Ishikawa (cell line): ENCODE data around the gene ADGRB2.

Experiments
- CEBPB ChIP-seq: IDR thresholded peaks from 2 replicates; pipeline ENCODE4 v1.6.1; 2012
- EGR1 ChIP-seq: IDR thresholded peaks from 2 replicates; pipeline ENCODE4 v1.6.1; 2012
- EP300 ChIP-seq: IDR thresholded peaks from 2 replicates; pipeline ENCODE4 v1.6.1; 2012; ENCODE audit warnings: borderline replicate concordance
- FOXM1 ChIP-seq: IDR thresholded peaks from 2 replicates; pipeline ENCODE4 v1.6.1; 2012; ENCODE audit warnings: low read depth, borderline replicate concordance
- RAD21 ChIP-seq: IDR thresholded peaks from 2 replicates; pipeline ENCODE4 v1.6.1; 2012; ENCODE audit warnings: low read depth
- REST ChIP-seq: IDR thresholded peaks from 2 replicates; pipeline ENCODE4 v1.6.1; 2012; ENCODE audit warnings: low read depth, mild to moderate bottlenecking
- TAF1 ChIP-seq: IDR thresholded peaks from 2 replicates; pipeline ENCODE4 v1.6.1; 2012; ENCODE audit warnings: low read depth, mild to moderate bottlenecking
- TCF12 ChIP-seq: IDR thresholded peaks from 2 replicates; pipeline ENCODE4 v1.6.1; 2012; ENCODE audit warnings: low read depth
- TEAD4 ChIP-seq: IDR thresholded peaks from 2 replicates; pipeline ENCODE4 v1.6.1; 2012
- ZBTB7A ChIP-seq: IDR thresholded peaks from 2 replicates; pipeline ENCODE4 v1.6.1; 2012; ENCODE audit warnings: low read depth
- TF ChIP-seq, protein P1 (sequence below): IDR thresholded peaks from 2 replicates; pipeline ENCODE4 v1.6.1; 2012

DNA sequence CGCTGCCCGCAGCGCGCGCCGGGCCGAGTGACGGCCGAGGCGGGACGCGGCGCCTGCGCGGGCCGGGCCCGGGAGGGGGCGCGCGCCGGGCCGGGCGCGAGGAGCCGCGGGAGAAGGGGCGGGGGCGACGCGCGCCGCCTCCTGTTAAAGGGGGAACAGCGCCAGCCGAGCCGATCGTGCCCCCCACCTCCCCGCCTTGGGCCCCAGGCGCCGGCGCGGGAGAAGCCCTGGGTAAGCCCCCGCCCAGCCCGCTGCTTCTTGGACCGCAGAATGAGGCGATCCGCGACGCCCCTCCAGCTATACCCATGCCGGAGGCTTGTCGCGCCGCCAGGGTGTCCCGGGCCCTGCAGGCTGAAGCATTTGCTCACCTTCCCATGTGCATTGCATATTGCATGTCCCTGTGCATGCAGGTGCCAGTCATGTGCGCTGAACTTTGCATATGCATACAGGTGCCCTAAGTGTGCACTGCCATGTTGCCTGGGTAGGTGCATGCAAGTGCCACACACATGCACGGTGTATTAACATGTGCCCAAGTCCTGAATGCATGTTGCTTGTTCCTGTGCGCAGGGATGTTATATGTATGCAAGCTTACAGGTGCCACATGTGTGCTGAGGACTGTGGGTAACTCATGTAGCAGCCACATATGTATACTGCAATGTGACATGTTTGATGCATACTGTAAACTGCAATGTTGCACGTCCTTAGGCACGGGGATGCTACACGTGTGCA is at the start of gene ADGRB2:
- TF ChIP-seq EP300 (no peak), EGR1 (no peak), RAD21 (no peak), ZBTB7A (no peak), TAF1 (no peak), FOXM1 (no peak), REST (no peak), TCF12 (no peak), CEBPB (no peak), TEAD4 (no peak)
- TF ChIP-seq, protein P1, sequence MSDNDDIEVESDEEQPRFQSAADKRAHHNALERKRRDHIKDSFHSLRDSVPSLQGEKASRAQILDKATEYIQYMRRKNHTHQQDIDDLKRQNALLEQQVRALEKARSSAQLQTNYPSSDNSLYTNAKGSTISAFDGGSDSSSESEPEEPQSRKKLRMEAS, result no peak
